AG04449 (cell line): ENCODE data around the gene IL27RA.

Experiments used
- CTCF ChIA-PET: fragments of 350-600 bp; formaldehyde crosslinking; extraction: SDS; loops from one replicate; lab custom pipeline; 2021; ENCODE audit warnings: antibody characterized with exemption; lab: Yijun Ruan, JAX
- POLR2A ChIA-PET: fragments of 400-600, 350-600 bp; formaldehyde crosslinking; extraction: SDS; loops from one replicate; lab custom pipeline; 2020; ENCODE audit warnings: antibody characterized with exemption, inconsistent platforms; lab: Yijun Ruan, JAX
- DNase-seq: peaks from one replicate; pipeline ENCODE4 v3.0.0-alpha.2; 2010; ENCODE audit warnings: low read depth, low spot score
- H3K4me3 ChIP-seq: 2 replicates; pipeline ENCODE4 v1.5.1; 2011; ENCODE audit warnings: low read depth, mild to moderate bottlenecking, control low read depth, low read length
- CTCF ChIP-seq: IDR thresholded peaks from one replicate; pipeline ENCODE4 v1.5.1; 2011; ENCODE audit warnings: mild to moderate bottlenecking, moderate library complexity, low read length, control low read depth, inconsistent platforms; ENCODE audit not compliant: insufficient read depth; ENCODE audit errors: missing control alignments

Gene IL27RA

GRCh38 chr19:14082675-14082960 is 51.1 kb downstream of the IL27RA start:
- TF ChIP-seq CTCF, result no peak
- CTCF ChIA-PET, result interaction anchor here (1.0 to 5.7 kb wide), 5 partner anchors 11 to 202 kb away, joined by 3 to 49 read pairs (median 12); partner anchors contain the start of genes ASF1B and MISP3
- H3K4me3 ChIP-seq, result 0 out of 2 replicates have a peak overlapping the region, but pooled peaks have one; percentile 81
- DNase-seq, result no peak
- POLR2A ChIA-PET, result interaction anchor here (1.3 kb wide), 1 partner anchor 54 kb away, joined by 4 read pairs; the partner anchor contains the start of gene ASF1B

GRCh38 chr19:14085309-14085995 is 53.9 kb downstream of the IL27RA start, which contains the start of gene C19orf67:
Gene C19orf67, minus strand, starts transcription at chr19:14085783. Its CDS starts 156 bp downstream, at chr19:14085627.
- H3K4me3 ChIP-seq, result no peak within 1 kb of the TSS
- POLR2A ChIA-PET, result no interaction called here
- TF ChIP-seq CTCF, result no peak
- CTCF ChIA-PET, result interaction anchor here (0.7 to 5.7 kb wide), 4 partner anchors 14 to 304 kb away, joined by 3 to 49 read pairs (median 13); partner anchors contain the start of gene MISP3
- no peak for DNase-seq

GRCh38 chr19:14086098-14086497 is 54.5 kb downstream of the IL27RA start:
- no peak overlapping the region for H3K4me3 ChIP-seq
- CTCF ChIA-PET, result interaction anchor here (4.4 kb wide), 1 partner anchor 206 kb away, joined by 23 read pairs; no protein-coding TSS in a partner anchor
- TF ChIP-seq CTCF, result no peak
- DNase-seq, result no peak
- POLR2A ChIA-PET, result no interaction called here

GRCh38 chr19:14088634-14089411 is 57.3 kb downstream of the IL27RA start:
- ChIA-PET POLR2A (no interaction called here), CTCF (interaction anchor here (0.7 to 2.7 kb wide), 6 partner anchors 9 to 392 kb away, joined by 3 to 20 read pairs (median 5); partner anchors contain the start of genes MISP3 and NANOS3)
- no peak for DNase-seq
- TF ChIP-seq CTCF, result no peak
- peak overlapping the region; percentile 79 for H3K4me3 ChIP-seq

GRCh38 chr19:14089412-14089661 is 57.8 kb downstream of the IL27RA start:
- ChIA-PET POLR2A (no interaction called here), CTCF (interaction anchor here (1.3 to 2.7 kb wide), 5 partner anchors 9 to 391 kb away, joined by 3 to 20 read pairs (median 5); partner anchors contain the start of gene NANOS3)
- TF ChIP-seq CTCF, result no peak
- H3K4me3 ChIP-seq, result peak overlapping the region; percentile 79
- DNase-seq, result no peak
